Loucy (cell line): ENCODE data around the gene CACNB2.

Experiments used
- EZH2phosphoT487 ChIP-seq: fragments of 200-600 bp; IDR thresholded peaks from 2 replicates; pipeline ENCODE4 v1.6.1; 2018; ENCODE audit warnings: antibody characterized with exemption, mild to moderate bottlenecking, moderate library complexity, borderline replicate concordance
- TF ChIP-seq, protein P1 (sequence below): fragments of 200-600 bp; sonication (generic); conservative IDR thresholded peaks from 2 replicates; pipeline ENCODE4 v1.5.1; 2014; ENCODE audit warnings: mild to moderate bottlenecking, antibody characterized with exemption, low read length

DNA sequence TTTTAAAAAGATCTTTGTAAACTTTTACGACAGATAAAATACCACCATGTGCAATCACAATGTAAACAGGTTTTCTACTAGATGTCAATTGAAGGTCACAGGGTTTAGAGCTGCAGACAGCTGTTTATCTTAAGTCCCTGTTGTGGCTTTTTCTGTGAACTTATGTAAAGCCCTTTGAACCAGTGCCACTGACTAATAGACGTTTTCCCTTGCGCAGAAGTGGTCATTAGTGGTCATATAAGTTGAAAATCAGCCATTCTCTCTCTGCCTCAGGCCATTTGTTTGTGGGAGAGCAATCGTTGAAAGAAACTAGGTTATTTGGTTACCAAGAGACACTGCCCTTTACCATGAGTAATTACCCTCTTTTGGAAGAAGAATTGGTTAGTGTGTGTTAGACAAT lies 23.9 kb downstream of the CACNB2 start:
- TF ChIP-seq, protein P1, sequence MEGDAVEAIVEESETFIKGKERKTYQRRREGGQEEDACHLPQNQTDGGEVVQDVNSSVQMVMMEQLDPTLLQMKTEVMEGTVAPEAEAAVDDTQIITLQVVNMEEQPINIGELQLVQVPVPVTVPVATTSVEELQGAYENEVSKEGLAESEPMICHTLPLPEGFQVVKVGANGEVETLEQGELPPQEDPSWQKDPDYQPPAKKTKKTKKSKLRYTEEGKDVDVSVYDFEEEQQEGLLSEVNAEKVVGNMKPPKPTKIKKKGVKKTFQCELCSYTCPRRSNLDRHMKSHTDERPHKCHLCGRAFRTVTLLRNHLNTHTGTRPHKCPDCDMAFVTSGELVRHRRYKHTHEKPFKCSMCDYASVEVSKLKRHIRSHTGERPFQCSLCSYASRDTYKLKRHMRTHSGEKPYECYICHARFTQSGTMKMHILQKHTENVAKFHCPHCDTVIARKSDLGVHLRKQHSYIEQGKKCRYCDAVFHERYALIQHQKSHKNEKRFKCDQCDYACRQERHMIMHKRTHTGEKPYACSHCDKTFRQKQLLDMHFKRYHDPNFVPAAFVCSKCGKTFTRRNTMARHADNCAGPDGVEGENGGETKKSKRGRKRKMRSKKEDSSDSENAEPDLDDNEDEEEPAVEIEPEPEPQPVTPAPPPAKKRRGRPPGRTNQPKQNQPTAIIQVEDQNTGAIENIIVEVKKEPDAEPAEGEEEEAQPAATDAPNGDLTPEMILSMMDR = no peak
- no peak for TF ChIP-seq EZH2phosphoT487
